GM06990 (cell line): Measurements from ENCODE around the gene TMPRSS3.

Experiments used
- DNase-seq: peaks from one replicate; pipeline ENCODE4 v3.0.0-alpha.2; 2011; ENCODE audit not compliant: insufficient read length; ENCODE audit errors: extremely low read depth
- H3K27me3 ChIP-seq: replicated peaks from 2 replicates; pipeline ENCODE4 v1.6.0; 2011; ENCODE audit warnings: low read length; ENCODE audit not compliant: control insufficient read depth, insufficient read depth
- H3K36me3 ChIP-seq: 2 replicates; pipeline ENCODE4 v1.5.1; 2011; ENCODE audit warnings: low read length; ENCODE audit not compliant: control insufficient read depth, insufficient read depth
- H3K4me3 ChIP-seq: replicated peaks from 2 replicates; pipeline ENCODE4 v1.5.1; 2011; ENCODE audit warnings: low read depth, mild to moderate bottlenecking, control low read depth, low read length
- CTCF ChIP-seq: IDR thresholded peaks from 2 replicates; pipeline ENCODE4 v1.5.1; 2011; ENCODE audit warnings: low read length, control low read depth, mild to moderate bottlenecking, inconsistent platforms; ENCODE audit not compliant: insufficient read depth, poor library complexity, severe bottlenecking

The TMPRSS3 gene

GRCh38 chr21:42361286-42361685, 34.6 kb downstream of the TMPRSS3 start:
- DNase-seq = no peak
- no peaks in the 10 kb centered on the region for H3K36me3 ChIP-seq
- H3K27me3 ChIP-seq = no peaks in the 10 kb centered on the region; the same call in 1 of the 2 replicates

GRCh38 chr21:42360317-42360716, 35.5 kb downstream of the TMPRSS3 start:
- no peaks in the 10 kb centered on the region for H3K36me3 ChIP-seq
- DNase-seq = no peak
- peak; percentile 22 for TF ChIP-seq CTCF
- no peak overlapping the region for H3K4me3 ChIP-seq
- H3K27me3 ChIP-seq = no peaks in the 10 kb centered on the region; the same call in 1 of the 2 replicates

More at GRCh38 chr21:42361286-42361685, 34.6 kb downstream of the TMPRSS3 start:
- H3K4me3 ChIP-seq = no peak overlapping the region
- no peak for TF ChIP-seq CTCF

GRCh38 chr21:42358937-42359336, 36.9 kb downstream of the TMPRSS3 start:
- no peak overlapping the region for H3K4me3 ChIP-seq
- H3K27me3 ChIP-seq = no peaks in the 10 kb centered on the region; the same call in 1 of the 2 replicates
- H3K36me3 ChIP-seq = no peaks in the 10 kb centered on the region
- TF ChIP-seq CTCF = no peak
- no peak for DNase-seq

- H3K27me3 ChIP-seq = no peaks in the 10 kb centered on the region; the same call in 1 of the 2 replicates
- no peak overlapping the region for H3K4me3 ChIP-seq
- no peak for TF ChIP-seq CTCF
- H3K36me3 ChIP-seq = no peaks in the 10 kb centered on the region
- DNase-seq = no peak
These were observed 37.6 kb downstream of the TMPRSS3 start for GRCh38 chr21:42358261-42358660.

- TF ChIP-seq CTCF = no peak
- H3K27me3 ChIP-seq = no peaks in the 10 kb centered on the region; the same call in 1 of the 2 replicates
- H3K36me3 ChIP-seq = no peaks in the 10 kb centered on the region
- H3K4me3 ChIP-seq = no peak overlapping the region
- DNase-seq = no peak
These were observed 38.5 kb downstream of the TMPRSS3 start for GRCh38 chr21:42357307-42357706.

GRCh38 chr21:42356650-42357049, 39.2 kb downstream of the TMPRSS3 start:
- no peak for DNase-seq
- no peak for TF ChIP-seq CTCF
- Histone ChIP-seq H3K27me3 (no peaks in the 10 kb centered on the region; the same call in 1 of the 2 replicates), H3K4me3 (no peak overlapping the region), H3K36me3 (no peaks in the 10 kb centered on the region)
